Common myeloid progenitor, CD34-positive (primary cell): ENCODE results near the gene RTN4.

ENCODE experiments used
- CTCF ChIA-PET: fragments of 350-600 bp; sonication (Branson Sonifier 250); formaldehyde crosslinking; loops from one replicate; lab custom pipeline; 2021; ENCODE audit warnings: antibody characterized with exemption; lab: Charles Lee
- POLR2A ChIA-PET: fragments of 350-600 bp; sonication (Branson Sonifier 250); formaldehyde crosslinking; loops from one replicate; lab custom pipeline; 2021; ENCODE audit warnings: antibody characterized with exemption; lab: Charles Lee
- DNase-seq, 3 donors: peaks; one replicate each; pipeline versions ENCODE4 v3.0.0 to v3.0.0-alpha.2; 2013
- H3K27ac ChIP-seq, 2 experiments: 1 replicate in 1 of 2; 2 replicates in 1 of 2; pipeline ENCODE4 v1.7.0; 2013; ENCODE audit warnings: inconsistent platforms in 2 of 2, low read length in 2 of 2, mild to moderate bottlenecking in 2 of 2, low read depth in 1 of 2, moderate library complexity in 1 of 2; ENCODE audit not compliant: severe bottlenecking in 2 of 2, insufficient read depth in 1 of 2, poor library complexity in 1 of 2
- H3K27me3 ChIP-seq, 5 experiments: replicated peaks in 2 of 5; 1 replicate in 3 of 5; 2 replicates in 2 of 5; pipeline versions ENCODE4 v1.6.1 to v1.7.0; 2013; ENCODE audit warnings: low read length in 4 of 5, mild to moderate bottlenecking in 2 of 5, moderate library complexity in 2 of 5, inconsistent platforms in 1 of 5; ENCODE audit not compliant: insufficient read depth in 5 of 5, control insufficient read depth in 4 of 5
- H3K36me3 ChIP-seq, 4 experiments: 1 replicate in 2 of 4; 2 replicates in 2 of 4; pipeline versions ENCODE4 v1.6.1 to v1.7.0; 2013; ENCODE audit warnings: low read length in 3 of 4, control low read depth in 1 of 4, mild to moderate bottlenecking in 1 of 4; ENCODE audit not compliant: control insufficient read depth in 4 of 4, insufficient read depth in 4 of 4
- H3K4me1 ChIP-seq, 4 experiments: 1 replicate in 3 of 4; 2 replicates in 1 of 4; pipeline versions ENCODE4 v1.6.1 to v1.7.1; 2013; ENCODE audit warnings: low read length in 3 of 4, mild to moderate bottlenecking in 3 of 4, control low read depth in 1 of 4, inconsistent platforms in 1 of 4, moderate library complexity in 1 of 4; ENCODE audit not compliant: control insufficient read depth in 4 of 4, insufficient read depth in 4 of 4; ENCODE audit errors: control extremely low read depth in 1 of 4
- H3K4me3 ChIP-seq, 7 experiments: 1 replicate in 4 of 7; 2 replicates in 3 of 7; pipeline versions ENCODE4 v1.5.1 to v1.7.0; 2013; ENCODE audit warnings: mild to moderate bottlenecking in 7 of 7, low read length in 6 of 7, moderate library complexity in 6 of 7, inconsistent platforms in 2 of 7, low read depth in 2 of 7, control low read depth in 1 of 7; ENCODE audit not compliant: insufficient read depth in 4 of 7, control insufficient read depth in 1 of 7; ENCODE audit errors: extremely low read depth in 1 of 7
- H3K9me3 ChIP-seq, 5 experiments: 1 replicate in 4 of 5; 2 replicates in 1 of 5; pipeline versions ENCODE4 v1.6.1 to v1.7.1; 2013; ENCODE audit warnings: low read length in 4 of 5, mild to moderate bottlenecking in 2 of 5, inconsistent platforms in 1 of 5, low read depth in 1 of 5, moderate library complexity in 1 of 5; ENCODE audit not compliant: control insufficient read depth in 4 of 5, insufficient read depth in 2 of 5; ENCODE audit errors: control extremely low read depth in 1 of 5
- WGBS: methylation state at CpG from one replicate; pipeline ENCODE4 v1.1.5; 2013; ENCODE audit not compliant: insufficient coverage; 5-methylcytosine and 5-hydroxymethylcytosine counted together

Gene RTN4

DNA sequence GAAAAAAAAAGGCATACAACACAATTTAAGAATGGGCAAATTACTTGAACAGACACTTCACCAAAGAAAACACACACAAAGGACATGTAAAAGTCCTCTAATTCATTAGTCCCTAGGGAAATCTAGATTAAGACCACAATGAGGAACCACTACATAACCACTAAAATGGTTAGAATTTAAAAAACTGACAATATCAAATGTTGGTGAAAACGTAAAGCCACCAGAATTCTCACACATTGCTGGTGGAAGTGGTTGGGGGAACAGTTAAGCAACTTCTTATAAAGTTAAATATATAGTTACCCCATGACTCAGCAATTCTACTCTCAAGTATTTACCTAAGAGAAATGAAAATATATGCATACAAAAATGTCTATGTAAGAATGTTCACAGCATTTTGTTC is 11.8 kb downstream of the RTN4 start:
- H3K27me3 ChIP-seq, result no peaks in the 10 kb centered on the region
- H3K9me3 ChIP-seq, result peaks cover 0 to 16% (median 7%) of the 10 kb centered on the region in 5 experiments
- H3K36me3 ChIP-seq, result peaks cover 3 to 9% (median 6%) of the 10 kb centered on the region in 4 experiments
- POLR2A ChIA-PET, result no interaction called here
- CTCF ChIA-PET, result interaction anchor here (0.9 to 2.4 kb wide), 3 partner anchors 10 to 74 kb away, joined by 3 to 11 read pairs (median 5); no protein-coding TSS in a partner anchor
- H3K27ac ChIP-seq, result no peak overlapping the region
- no peak overlapping the region for H3K4me3 ChIP-seq
- H3K4me1 ChIP-seq, result peaks cover 0 to 11% (median 5%) of the 10 kb centered on the region in 4 experiments
- peak in 2 of 3 donors; percentile 45 to 46 for DNase-seq
- WGBS, result no CpG with 5 or more reads among the region's 1 CpG

DNA sequence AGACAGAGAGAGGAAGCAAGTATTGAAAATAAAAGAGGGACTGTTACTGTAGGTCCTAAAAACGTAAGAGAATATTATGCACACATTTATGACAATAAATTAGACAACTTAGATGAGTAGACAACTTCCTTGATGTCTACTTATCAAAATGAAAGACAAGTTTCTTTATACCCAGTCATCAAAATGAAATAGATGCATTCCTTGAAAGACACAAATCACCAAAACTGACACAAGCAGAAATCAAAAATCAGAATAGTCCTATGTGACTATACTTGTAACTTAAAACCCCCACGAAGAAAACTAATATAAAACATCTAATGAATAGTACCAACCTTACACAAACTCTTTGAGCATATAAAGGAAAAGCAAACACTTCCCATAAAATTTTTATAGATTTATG is 14.5 kb downstream of the RTN4 start:
- POLR2A ChIA-PET, result no interaction called here

DNA sequence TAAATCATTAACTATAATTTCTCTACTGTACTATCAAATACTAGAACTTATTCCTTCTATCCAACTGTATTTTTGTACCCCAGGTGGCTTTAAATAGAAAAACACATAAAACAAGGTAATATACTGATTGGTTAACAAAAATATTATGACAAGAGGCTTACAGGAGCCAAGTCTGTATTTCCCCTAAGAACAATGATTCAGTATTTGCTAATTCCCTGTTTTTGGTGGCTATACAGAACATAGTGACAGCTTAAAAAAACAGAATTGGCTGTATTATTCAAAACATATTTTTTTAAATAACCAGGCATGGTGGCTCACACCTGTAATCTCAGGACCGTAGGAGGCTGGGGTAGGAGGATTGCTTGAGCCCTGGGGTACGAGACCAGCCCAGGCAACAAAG is 16.3 kb downstream of the RTN4 start:
- POLR2A ChIA-PET, result no interaction called here
- Histone ChIP-seq H3K36me3 (peaks cover 3 to 7% (median 6%) of the 10 kb centered on the region in 4 experiments), H3K4me1 (peaks cover 7 to 21% (median 13%) of the 10 kb centered on the region in 4 experiments), H3K27me3 (no peaks in the 10 kb centered on the region), H3K27ac (no peak overlapping the region), H3K4me3 (no peak overlapping the region), H3K9me3 (peaks cover 0 to 13% (median 5%) of the 10 kb centered on the region in 5 experiments)
- peak in 1 of 3 donors; percentile 30 for DNase-seq
- no CpG with 5 or more reads among the region's 2 CpGs for WGBS
- CTCF ChIA-PET, result interaction anchor here (1.0 to 3.6 kb wide), 6 partner anchors 8 to 20 kb away, joined by 3 to 23 read pairs (median 4); partner anchors contain the start of gene RTN4

More for the DNA sequence above, 14.5 kb downstream of the RTN4 start:
- WGBS, result no CpG with 5 or more reads among the region's 2 CpGs
- Histone ChIP-seq H3K27me3 (no peaks in the 10 kb centered on the region), H3K36me3 (peaks cover 3 to 9% (median 7%) of the 10 kb centered on the region in 4 experiments), H3K4me1 (peaks cover 7 to 19% (median 13%) of the 10 kb centered on the region in 4 experiments), H3K4me3 (no peak overlapping the region), H3K27ac (no peak overlapping the region), H3K9me3 (peaks cover 0 to 16% (median 7%) of the 10 kb centered on the region in 5 experiments)
- CTCF ChIA-PET, result no interaction called here
- no peak for DNase-seq

DNA sequence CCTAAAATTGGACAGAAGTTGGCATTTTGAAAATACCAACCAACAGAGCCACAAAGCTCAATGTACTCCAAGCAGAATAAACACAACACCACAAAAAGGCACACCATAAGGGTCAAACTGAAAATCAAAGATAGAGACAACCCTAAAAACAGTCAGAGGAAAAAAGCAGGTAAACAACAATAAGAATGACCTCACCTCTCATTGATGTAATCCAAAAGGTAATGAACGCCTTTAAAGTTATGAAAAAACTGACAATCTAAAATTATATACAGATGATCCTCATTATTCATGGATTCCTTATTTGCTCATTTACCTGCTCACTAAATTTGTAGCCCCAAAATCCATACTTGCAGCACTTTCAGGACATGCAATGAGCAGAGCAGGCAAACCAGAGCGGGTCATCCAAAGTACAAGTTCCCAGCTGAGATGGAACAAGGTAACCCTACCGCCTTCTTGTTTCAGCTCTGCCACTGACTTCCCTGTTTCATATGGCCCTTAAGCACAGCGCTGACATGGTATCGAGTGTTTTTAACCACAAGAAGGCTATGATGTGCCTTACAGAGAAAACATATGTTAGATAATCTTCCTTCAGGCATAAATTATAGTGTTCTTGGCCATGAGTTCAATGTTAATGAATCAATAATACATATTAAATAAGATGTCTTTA is 17.0 kb downstream of the RTN4 start:
- Histone ChIP-seq H3K9me3 (peaks cover 0 to 8% (median 2%) of the 10 kb centered on the region in 5 experiments), H3K27me3 (no peaks in the 10 kb centered on the region), H3K36me3 (peaks cover 2 to 7% (median 3%) of the 10 kb centered on the region in 4 experiments), H3K4me1 (peaks cover 7 to 23% (median 13%) of the 10 kb centered on the region in 4 experiments), H3K27ac (no peak overlapping the region), H3K4me3 (no peak overlapping the region)
- ChIA-PET CTCF (interaction anchor here (1.0 to 3.6 kb wide), 8 partner anchors 8 to 146 kb away, joined by 3 to 23 read pairs (median 3); partner anchors contain the start of gene RTN4), POLR2A (interaction anchor here (0.6 kb wide), 1 partner anchor 92 kb away, joined by 3 read pairs; no protein-coding TSS in a partner anchor)
- WGBS, result 57% methylated on average over 3 of the region's 5 CpGs
- peak; percentile 49 to 90 (median 82) for DNase-seq

DNA sequence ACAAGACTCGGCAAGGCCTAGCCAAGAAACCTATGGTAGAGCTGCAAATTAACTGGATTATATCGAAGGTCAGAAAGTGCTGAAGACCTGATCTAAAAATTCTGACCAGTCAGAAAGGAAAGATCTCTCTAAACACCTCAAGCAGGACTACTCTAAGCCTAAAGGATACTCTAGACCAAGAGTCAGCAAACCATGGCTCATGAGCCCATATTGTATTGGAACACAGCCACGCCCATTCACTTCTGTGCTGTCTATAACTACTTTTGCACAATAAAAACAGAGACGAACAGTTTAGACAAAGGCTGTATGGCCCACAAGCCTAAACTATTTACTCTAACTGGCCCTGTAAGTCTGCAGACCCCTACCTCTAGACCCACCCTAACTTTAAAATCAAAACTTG is 18.7 kb downstream of the RTN4 start:
- DNase-seq, result no peak
- peaks cover 0 to 2% (median 0%) of the 10 kb centered on the region in 5 experiments for H3K9me3 ChIP-seq
- ChIA-PET CTCF (interaction anchor here (0.8 to 2.0 kb wide), 3 partner anchors 9 to 143 kb away, joined by 3 to 6 read pairs (median 3); no protein-coding TSS in a partner anchor), POLR2A (no interaction called here)
- peaks cover 0 to 4% (median 0%) of the 10 kb centered on the region in 4 experiments for H3K36me3 ChIP-seq
- H3K4me1 ChIP-seq, result peaks cover 13 to 40% (median 21%) of the 10 kb centered on the region in 4 experiments
- 98% methylated on average over 3 of the region's 4 CpGs for WGBS
- no peak overlapping the region for H3K27ac ChIP-seq
- H3K4me3 ChIP-seq, result no peak overlapping the region
- no peaks in the 10 kb centered on the region for H3K27me3 ChIP-seq

DNA sequence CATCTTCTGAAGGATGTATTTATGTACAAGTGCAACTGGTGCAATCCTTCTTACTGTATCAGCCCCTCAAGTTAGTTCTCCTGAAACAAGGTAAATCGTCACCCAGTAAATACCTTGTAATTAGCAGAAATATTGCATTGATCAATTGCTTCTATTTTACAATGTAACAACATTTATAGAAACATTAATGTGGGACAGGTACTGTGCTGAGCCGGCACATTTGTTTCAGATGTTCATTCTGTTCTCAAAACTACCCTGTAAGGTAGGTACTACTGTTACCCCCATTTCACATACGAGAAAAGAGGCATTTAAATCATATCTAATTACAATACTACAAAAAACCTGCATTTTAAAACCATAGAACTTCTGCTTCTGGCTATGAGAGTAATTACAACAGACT is 19.5 kb downstream of the RTN4 start:
- H3K4me1 ChIP-seq, result peaks cover 16 to 47% (median 28%) of the 10 kb centered on the region in 4 experiments
- CTCF ChIA-PET, result interaction anchor here (2.0 kb wide), 1 partner anchor 11 kb away, joined by 6 read pairs; no protein-coding TSS in a partner anchor
- H3K27ac ChIP-seq, result no peak overlapping the region
- no peak for DNase-seq
- peaks cover 0 to 4% (median under 1%) of the 10 kb centered on the region in 4 experiments for H3K36me3 ChIP-seq
- H3K4me3 ChIP-seq, result no peak overlapping the region
- WGBS, result 100% methylated on average over 2 of the region's 3 CpGs
- H3K27me3 ChIP-seq, result no peaks in the 10 kb centered on the region
- POLR2A ChIA-PET, result no interaction called here
- no peaks in the 10 kb centered on the region for H3K9me3 ChIP-seq
